ENCODE measurements around the gene STXBP4.

STXBP4 gene

DNA sequence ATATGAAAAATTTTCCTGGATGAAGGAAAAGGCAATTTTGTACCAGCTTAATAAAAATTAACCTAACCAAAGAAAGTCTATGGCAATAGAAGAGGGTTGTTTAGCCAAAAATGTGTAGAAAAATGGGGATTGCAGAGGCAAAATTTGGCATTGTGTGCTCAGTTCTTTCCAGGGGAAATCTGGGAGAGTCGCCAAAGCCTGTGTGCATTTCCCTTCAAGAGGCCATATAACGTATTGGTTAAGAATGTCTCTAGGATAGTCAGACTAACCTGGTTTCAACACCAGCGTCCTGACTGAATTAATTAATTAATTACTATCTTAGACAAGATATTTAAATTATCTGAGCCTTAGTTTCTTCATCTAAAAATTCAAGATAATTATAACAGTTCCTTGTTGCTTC, 251.4 kb downstream of the STXBP4 start:
- TF ChIP-seq, protein P1, sequence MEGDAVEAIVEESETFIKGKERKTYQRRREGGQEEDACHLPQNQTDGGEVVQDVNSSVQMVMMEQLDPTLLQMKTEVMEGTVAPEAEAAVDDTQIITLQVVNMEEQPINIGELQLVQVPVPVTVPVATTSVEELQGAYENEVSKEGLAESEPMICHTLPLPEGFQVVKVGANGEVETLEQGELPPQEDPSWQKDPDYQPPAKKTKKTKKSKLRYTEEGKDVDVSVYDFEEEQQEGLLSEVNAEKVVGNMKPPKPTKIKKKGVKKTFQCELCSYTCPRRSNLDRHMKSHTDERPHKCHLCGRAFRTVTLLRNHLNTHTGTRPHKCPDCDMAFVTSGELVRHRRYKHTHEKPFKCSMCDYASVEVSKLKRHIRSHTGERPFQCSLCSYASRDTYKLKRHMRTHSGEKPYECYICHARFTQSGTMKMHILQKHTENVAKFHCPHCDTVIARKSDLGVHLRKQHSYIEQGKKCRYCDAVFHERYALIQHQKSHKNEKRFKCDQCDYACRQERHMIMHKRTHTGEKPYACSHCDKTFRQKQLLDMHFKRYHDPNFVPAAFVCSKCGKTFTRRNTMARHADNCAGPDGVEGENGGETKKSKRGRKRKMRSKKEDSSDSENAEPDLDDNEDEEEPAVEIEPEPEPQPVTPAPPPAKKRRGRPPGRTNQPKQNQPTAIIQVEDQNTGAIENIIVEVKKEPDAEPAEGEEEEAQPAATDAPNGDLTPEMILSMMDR (IDR thresholded peaks at IDR 0.05; ENCODE audit: insufficient read depth, low read depth, low read length, missing control alignments): no peak
- DNase-seq (ENCODE audit: low read depth): no peak
- no peak overlapping the region for H3K4me3 ChIP-seq (ENCODE audit: low read length)

Data from epithelial cell of esophagus (primary cell).